HG03097 (cell line): ENCODE results near the gene BOLA1.
"Not testable (repeated sequence)": the region's sequence is repeated elsewhere in the genome, so short reads cannot be mapped to it uniquely, and the experiment has no call there.

ENCODE experiments used
- ATAC-seq: cut with Tn5 transposase; IDR thresholded peaks from one replicate; pipeline ENCODE4 v1.9.1; 2021; ENCODE audit not compliant: unreplicated experiment, low FRiP score

BOLA1 gene

GRCh38 chr1:149886396-149887195 lies 12.8 kb upstream of the BOLA1 start:
- ATAC-seq = peak; percentile 60

GRCh38 chr1:149887196-149887455 lies 12.2 kb upstream of the BOLA1 start:
- not testable (repeated sequence) for ATAC-seq

- peak; percentile 39 for ATAC-seq
Observed at GRCh38 chr1:149887456-149888246, 11.7 kb upstream of the BOLA1 start.

GRCh38 chr1:149888247-149888998 lies 10.9 kb upstream of the BOLA1 start:
- ATAC-seq = no peak

GRCh38 chr1:149888999-149889289 lies 10.4 kb upstream of the BOLA1 start:
- no peak for ATAC-seq

GRCh38 chr1:149896575-149896974 lies 2.8 kb upstream of the BOLA1 start:
- no peak for ATAC-seq

- ATAC-seq = no peak
Observed at GRCh38 chr1:149903836-149904491, 4.6 kb downstream of the BOLA1 start.

- ATAC-seq = no peak
Observed at GRCh38 chr1:149906570-149907075, 7.3 kb downstream of the BOLA1 start.

GRCh38 chr1:149914545-149914944 lies 15.2 kb downstream of the BOLA1 start:
- no peak for ATAC-seq

- ATAC-seq = no peak
Observed at GRCh38 chr1:149915429-149916192, 16.2 kb downstream of the BOLA1 start.

- no peak for ATAC-seq
Observed at GRCh38 chr1:149916193-149916897, 17.0 kb downstream of the BOLA1 start.

- no peak for ATAC-seq
Observed at GRCh38 chr1:149916898-149917252, 17.5 kb downstream of the BOLA1 start.

GRCh38 chr1:149917571-149918144 lies 18.3 kb downstream of the BOLA1 start, which contains the start of gene SV2A:
Gene SV2A, minus strand, starts transcription at chr1:149917844. Its CDS starts 4,004 bp downstream, at chr1:149913840.
- ATAC-seq = no peak

- ATAC-seq = no peak
Observed at GRCh38 chr1:149923626-149924025, 24.3 kb downstream of the BOLA1 start.

GRCh38 chr1:149925345-149925744 lies 26.0 kb downstream of the BOLA1 start:
- no peak for ATAC-seq

- no peak for ATAC-seq
Observed at GRCh38 chr1:149925751-149926150, 26.4 kb downstream of the BOLA1 start.

GRCh38 chr1:149926296-149926695 lies 26.9 kb downstream of the BOLA1 start:
- no peak for ATAC-seq

- ATAC-seq = peak; percentile 4
Observed at GRCh38 chr1:149927056-149927562, 27.7 kb downstream of the BOLA1 start.
